Activated T-helper 1 cell treated with anti-CD3 and anti-CD28 coated beads, Interleukin-2, amount 50 U/mL, for 16 hours (primary cell): Measurements from ENCODE around the gene LY86.

ENCODE experiments used
- DNase-seq, 2 donors: peaks; one replicate each; pipeline ENCODE4 v3.0.0-alpha.2; 2020; ENCODE audit warnings: low read depth in 1 of 2, low spot score in 1 of 2

The LY86 gene

GRCh38 chr6:6700407-6701270, 112.1 kb downstream of the LY86 start:
- DNase-seq: no peak

GRCh38 chr6:6701864-6702263, 113.3 kb downstream of the LY86 start:
- no peak for DNase-seq

GRCh38 chr6:6703699-6704098, 115.2 kb downstream of the LY86 start:
- DNase-seq: no peak
